Measurements from ENCODE around the gene OLFML1.

Gene OLFML1

GRCh38 chr11:7532405-7533145, 47.3 kb downstream of the OLFML1 start:
- no peak for DNase-seq

- DNase-seq, result no peak
Observed at GRCh38 chr11:7533199-7534041, 48.1 kb downstream of the OLFML1 start.

DNA sequence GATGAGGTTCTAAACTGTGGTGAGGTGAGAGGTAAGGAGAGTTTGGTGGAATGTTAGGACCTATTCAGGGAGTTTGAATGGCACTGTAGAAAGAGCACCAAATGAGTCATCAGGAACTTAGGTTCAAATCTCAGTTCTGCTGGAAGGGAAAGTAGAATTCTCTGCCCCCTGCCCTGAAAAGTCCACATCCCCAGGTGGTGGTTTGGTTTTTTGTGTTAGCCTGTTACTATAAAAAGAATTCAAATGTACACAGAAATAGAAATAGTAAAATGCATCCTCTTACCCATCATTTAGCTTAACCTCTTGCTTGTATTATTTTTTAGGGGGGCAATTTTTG, 48.7 kb downstream of the OLFML1 start:
- no peak for DNase-seq

DNA sequence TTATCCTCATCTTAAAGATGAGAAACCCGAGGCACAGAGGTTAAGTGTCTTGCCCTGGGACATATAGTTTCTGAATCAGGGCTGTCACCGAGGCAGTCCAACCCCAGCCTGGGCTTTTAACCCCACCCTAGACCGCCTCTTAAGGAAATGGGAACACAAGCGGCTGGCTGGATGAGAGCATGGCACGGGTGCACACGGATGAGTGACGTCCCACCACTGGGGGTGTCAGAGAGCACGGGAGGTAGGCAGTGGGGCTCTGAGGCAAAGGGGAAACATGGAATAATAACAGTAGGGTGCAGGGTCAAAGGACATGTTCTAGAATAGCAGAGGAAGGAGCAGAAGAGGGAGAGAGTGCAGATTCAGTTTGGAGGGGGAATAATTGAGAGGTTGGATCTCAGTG, 50.8 kb downstream of the OLFML1 start:
- DNase-seq, result no peak

DNA sequence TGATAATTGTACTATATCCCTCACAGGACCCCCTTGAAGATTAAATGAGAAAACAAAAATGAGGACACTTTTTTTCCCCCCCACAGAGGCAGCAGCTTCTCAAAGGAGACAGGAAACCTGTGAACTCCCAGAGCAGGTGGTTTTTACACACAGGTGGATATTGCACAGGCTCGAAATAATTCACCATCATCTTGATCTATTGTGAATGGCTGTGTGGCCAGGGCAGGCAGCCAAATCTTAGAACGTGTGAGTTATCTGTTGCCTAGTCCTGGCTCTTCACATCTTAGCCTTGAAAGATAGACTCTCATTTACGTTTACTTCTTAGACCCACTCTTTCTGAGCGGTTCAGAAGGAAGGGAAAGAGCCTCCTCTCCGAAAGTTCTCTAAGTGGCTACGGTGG, 52.0 kb downstream of the OLFML1 start:
- DNase-seq, result no peak

GRCh38 chr11:7538031-7538430, 52.7 kb downstream of the OLFML1 start:
- DNase-seq, result no peak

DNA sequence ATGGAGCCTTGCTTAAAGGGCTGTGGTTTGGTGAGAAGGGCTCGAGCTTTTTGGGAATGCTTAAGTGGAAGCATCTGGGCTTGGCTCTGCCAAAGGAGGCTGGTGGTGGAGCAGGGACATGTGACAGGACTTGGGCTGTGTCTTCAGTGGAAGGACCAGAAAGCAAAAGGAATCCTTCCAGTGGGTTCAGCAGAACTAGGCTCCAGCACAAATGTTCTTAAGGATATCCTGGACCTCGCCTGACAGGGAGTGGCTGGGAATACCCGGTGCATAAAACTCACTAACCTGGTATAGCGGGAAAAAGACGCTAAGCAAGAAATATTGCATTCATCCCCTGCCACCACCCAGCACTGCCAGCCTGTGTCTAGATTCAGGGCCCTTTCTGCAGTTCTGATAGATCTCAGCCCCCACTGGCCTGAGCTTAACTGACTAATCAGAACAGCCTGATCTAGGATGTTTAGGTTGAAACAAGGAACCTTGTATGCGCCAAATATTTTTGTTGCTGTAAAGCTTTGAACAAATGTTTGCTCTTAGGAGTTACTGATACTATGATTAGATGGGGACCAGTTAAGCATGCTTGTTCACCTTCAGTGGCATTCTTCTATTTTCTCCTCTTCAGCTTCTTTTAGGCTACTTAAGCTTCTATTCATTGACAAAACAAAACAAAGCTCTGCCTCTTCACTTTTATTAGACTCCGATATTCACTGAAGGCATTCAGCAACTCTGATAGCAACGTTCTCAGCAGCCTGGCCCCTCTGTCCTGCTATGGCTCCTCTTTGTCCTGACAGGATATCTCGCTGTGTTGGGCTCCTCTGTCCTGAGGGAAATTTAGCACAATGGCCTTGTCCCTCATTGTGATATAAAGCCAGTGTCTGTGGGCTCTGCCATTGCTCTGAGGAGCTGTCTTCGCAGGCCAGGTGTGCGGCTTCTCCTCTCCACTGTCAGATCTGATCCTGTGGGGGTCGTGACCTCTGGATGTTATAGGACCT, 53.5 kb downstream of the OLFML1 start:
- no peak for DNase-seq

GRCh38 chr11:7540830-7541555, 55.7 kb downstream of the OLFML1 start:
- DNase-seq, result no peak

- DNase-seq, result no peak
Observed at GRCh38 chr11:7543302-7543701, 58.0 kb downstream of the OLFML1 start.

DNA sequence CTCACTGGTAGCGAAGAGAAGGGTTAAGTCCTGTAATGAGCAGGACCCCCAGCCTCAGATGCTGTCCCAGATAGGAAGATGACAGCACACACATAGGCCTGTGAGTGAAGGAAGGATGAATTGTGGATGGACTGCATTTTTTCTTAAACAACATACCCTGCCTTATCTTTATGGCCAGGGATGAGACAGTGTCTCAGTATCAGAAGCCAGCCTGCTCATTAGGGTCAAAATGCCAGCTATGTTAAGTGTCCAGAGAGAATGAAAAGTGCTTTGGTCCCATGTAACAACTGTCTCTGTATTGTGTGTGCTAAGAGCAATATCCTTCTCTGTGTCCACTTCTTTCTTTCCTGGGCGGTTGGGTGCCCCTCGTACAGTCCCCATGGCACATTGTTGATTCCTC, 58.7 kb downstream of the OLFML1 start:
- DNase-seq, result no peak

DNA sequence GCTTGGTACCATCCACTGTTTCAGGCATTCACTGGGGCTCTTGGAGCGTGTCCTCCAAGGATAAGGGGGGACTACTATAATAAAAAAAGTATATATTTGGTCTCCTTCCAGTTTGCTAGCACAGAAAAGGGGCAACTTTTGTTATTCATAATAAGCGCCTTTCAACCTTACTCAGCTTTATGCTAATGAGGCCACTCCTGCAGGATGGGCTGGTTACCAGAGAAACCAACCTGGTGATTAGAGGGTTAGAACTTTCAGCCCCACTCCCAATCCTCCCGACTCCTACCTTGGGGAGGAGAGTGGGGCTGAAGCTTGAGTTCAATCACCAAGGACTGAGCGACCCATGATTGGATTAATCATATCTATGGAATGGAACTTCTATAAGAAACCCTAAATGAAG, 60.3 kb downstream of the OLFML1 start:
- DNase-seq, result no peak

GRCh38 chr11:7546324-7546791, 61.1 kb downstream of the OLFML1 start:
- no peak for DNase-seq

GRCh38 chr11:7547687-7548086, 62.4 kb downstream of the OLFML1 start:
- no peak for DNase-seq

GRCh38 chr11:7548659-7549274, 63.5 kb downstream of the OLFML1 start:
- DNase-seq, result no peak

DNA sequence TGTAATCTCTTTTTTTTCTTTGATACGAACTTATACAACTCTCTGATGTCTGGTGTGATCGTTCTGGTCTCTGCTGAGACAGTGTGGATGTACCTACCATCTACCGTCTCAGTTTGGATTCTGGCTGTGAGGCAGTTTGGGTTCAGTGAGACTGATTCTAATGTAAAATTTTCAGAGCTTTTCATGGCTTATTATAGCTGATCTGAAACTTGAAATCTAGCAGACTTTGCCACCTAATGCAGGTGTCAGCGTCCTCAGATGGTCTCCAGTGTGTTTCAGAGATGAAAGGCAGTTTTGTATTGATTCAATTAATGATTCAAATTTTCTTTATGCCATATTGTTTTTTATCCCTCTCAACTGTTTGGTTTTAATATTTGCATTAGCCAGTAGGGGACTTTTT, 64.4 kb downstream of the OLFML1 start:
- no peak for DNase-seq

DNA sequence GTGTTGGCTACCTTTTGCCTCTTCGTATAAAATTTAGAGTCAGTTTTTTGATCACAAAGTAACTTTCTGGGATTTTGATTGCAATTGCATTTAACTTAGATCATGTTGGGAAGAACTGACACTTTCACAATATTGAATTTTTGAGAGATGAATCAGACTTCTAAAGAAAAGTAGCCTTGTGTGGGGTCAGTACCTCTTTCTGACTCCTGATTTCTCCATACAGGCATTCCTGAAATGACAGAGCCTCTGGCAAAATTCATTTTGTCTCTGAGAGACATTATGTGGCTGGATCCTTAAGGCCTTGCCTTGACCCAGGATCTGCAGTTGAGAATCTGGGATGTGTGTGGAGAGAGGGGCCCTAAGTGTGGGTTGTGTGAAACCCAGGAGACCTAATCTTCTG, 66.3 kb downstream of the OLFML1 start:
- DNase-seq, result no peak

- DNase-seq, result no peak
Observed at GRCh38 chr11:7552666-7553065, 67.4 kb downstream of the OLFML1 start.

GRCh38 chr11:7555052-7555699, 69.9 kb downstream of the OLFML1 start:
- DNase-seq, result peak in 43 of 58 donors; percentile 13 to 84 (median 43)

GRCh38 chr11:7558046-7558445, 72.7 kb downstream of the OLFML1 start:
- DNase-seq, result no peak

Measured in anterior cingulate cortex (tissue), 58 donors.